NK-92 treated with Interleukin-12 subunit alpha and Interleukin-12 subunit beta, amount 100 ng/mL, for 24 hours (cell line): ENCODE measurements around the gene HPF1.
"Not testable (repeated sequence)": the region's sequence is repeated elsewhere in the genome, so short reads cannot be mapped to it uniquely, and the experiment has no call there.

Experiments
- DNase-seq: peaks from one replicate; lab custom pipeline; 2025; lab: John Stamatoyannopoulos, UW

The HPF1 gene

GRCh38 chr4:169738604-169739003 is 19.1 kb downstream of the HPF1 start:
- DNase-seq, result not testable (repeated sequence)

GRCh38 chr4:169730564-169730963 is 27.2 kb downstream of the HPF1 start:
- DNase-seq, result no peak

GRCh38 chr4:169727616-169728015 is 30.1 kb downstream of the HPF1 start:
- DNase-seq, result no peak

- DNase-seq, result no peak
Observed at GRCh38 chr4:169724260-169724659, 33.5 kb downstream of the HPF1 start.

DNA sequence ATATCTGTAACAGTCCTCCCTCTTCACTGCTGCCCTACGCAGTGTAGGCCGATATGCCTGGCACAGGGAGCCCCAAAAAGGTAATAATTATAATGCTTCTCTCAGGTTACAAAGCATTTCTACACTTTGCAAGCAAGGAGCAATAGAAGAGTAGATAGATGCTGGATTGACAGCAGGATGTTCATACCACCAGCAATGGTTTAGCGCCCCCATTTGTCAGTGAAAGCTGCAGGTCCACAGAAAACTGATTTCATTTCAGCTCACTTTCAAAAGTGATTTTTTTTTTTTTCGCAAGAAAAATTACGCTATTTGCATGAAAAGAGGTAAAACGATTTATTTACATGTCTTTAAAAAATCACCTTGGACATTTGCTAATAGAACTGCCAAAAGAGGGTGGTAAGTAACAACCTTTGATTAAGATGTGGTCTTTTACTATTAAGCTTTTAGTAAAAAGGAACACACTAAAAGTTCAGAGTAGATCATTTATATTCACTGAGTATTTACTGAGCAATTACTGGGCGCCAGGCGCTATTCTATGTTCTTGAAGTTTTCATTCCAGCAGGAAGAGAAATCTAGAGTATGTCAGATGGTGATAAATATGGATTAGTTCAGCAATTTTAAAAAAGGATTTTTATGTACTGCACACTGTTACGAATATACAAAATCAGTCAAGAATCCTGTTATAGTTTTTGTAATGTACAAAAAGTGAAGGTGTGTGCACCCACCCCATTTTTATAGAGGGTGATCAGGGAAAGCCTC is 34.4 kb downstream of the HPF1 start:
- no peak for DNase-seq

GRCh38 chr4:169720529-169720928 is 37.2 kb downstream of the HPF1 start:
- no peak for DNase-seq

DNA sequence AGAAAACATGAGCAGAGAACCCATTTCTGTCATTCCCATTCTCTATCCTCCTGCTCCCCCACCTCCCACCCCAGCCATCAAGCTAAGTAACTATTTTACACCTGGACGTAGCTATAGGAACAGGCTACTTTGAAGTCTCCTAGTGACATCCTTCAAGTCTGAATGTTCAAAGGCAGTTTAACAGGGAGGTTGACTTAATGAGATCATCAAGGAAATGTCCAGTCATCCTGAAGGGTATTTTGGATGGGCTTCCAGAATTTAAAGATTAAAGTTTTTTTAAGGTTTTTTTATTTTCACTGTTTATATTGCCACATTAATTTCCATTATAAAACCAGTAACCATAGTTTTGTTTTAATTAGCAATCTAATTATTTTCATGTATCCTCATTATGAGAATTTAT is 41.1 kb downstream of the HPF1 start:
- DNase-seq, result no peak

GRCh38 chr4:169715826-169716225 is 41.9 kb downstream of the HPF1 start:
- no peak for DNase-seq

- no peak for DNase-seq
Observed at GRCh38 chr4:169707958-169708643, 49.6 kb downstream of the HPF1 start.

- DNase-seq, result no peak
Observed at GRCh38 chr4:169698331-169698730, 59.4 kb downstream of the HPF1 start.

DNA sequence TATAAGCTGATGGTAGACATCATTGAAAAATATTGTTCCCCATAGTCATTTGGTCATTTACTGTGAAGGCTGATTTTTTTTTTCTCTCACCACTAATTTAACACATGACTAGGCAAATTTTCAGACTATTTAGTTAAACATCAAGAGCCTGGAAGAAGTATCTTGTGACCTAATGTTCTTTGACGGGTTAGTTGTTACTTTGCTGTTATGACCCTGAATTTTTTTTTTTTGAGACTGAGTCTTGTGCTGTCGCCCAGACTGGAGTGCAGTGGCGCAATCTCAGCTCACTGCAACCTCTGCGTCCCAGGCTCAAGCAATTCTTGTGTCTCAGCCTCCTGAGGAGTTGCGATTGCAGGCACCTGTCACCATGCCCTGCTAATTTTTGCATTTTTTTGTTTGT is 67.0 kb downstream of the HPF1 start:
- no peak for DNase-seq

DNA sequence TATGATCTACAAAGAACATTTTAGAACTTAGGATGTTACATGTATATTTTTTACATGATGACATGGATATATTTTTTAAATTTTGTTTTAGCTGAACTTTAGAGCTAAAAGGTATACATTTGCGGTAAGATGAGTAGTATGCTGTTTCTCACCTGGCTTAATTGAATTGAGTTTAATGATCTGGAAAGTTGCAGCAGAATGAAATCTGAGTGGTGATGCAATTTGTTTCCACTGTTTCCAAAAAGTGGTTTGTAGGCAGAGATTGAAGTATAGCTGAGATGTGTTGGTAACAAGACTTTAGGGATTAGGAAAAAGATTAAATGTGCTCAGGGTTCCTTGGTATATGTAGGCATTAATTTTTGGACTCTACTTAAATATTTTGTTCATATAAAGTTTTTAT is 68.1 kb downstream of the HPF1 start:
- no peak for DNase-seq

GRCh38 chr4:169682372-169683047 is 75.2 kb downstream of the HPF1 start:
- DNase-seq, result no peak
